ENCODE data around the gene TECTB. TPM values are rescaled to one million over a fixed set of nuclear protein-coding genes. Genes with fewer than 3 reads are reported as not detected.

The TECTB gene
- total RNA-seq, 1 experiment from 2014 or later, result 0.07 TPM

GRCh38 chr10:112289373-112290053, 6.3 kb downstream of the TECTB start:
- TF ChIP-seq ZBTB33 (IDR thresholded peaks at IDR 0.05; ENCODE audit: extremely low read depth, insufficient replicate concordance, low read length), result no peak
- no peak for TF ChIP-seq JUND (IDR thresholded peaks at IDR 0.05)
- no peak for TF ChIP-seq SIN3A (IDR thresholded peaks at IDR 0.05; ENCODE audit: low read depth)
- TF ChIP-seq EGR1 (IDR thresholded peaks at IDR 0.05; ENCODE audit: low read depth), result no peak
- TF ChIP-seq SP1 (IDR thresholded peaks at IDR 0.05; ENCODE audit: low read depth), result no peak
- TF ChIP-seq ZFX (IDR thresholded peaks at IDR 0.05), result no peak
- TF ChIP-seq ATF3 (IDR thresholded peaks at IDR 0.05), result no peak
- no peak for TF ChIP-seq POLR2AphosphoS5 (IDR thresholded peaks at IDR 0.05; ENCODE audit: low read depth, low read length)
- TF ChIP-seq ELF1 (IDR thresholded peaks at IDR 0.05; ENCODE audit: borderline replicate concordance, low read depth), result no peak
- TF ChIP-seq TCF7L2 (IDR thresholded peaks at IDR 0.05; ENCODE audit: borderline replicate concordance, extremely low read depth, insufficient read depth, insufficient read length), result no peak
- no peak for TF ChIP-seq CEBPB (IDR thresholded peaks at IDR 0.05; ENCODE audit: low read depth)
- TF ChIP-seq REST (IDR thresholded peaks at IDR 0.05; ENCODE audit: low read depth), result no peak
- TF ChIP-seq EZH2phosphoT487 (IDR thresholded peaks at IDR 0.05; ENCODE audit: borderline replicate concordance), result no peak
- no peak for TF ChIP-seq ZNF274 (IDR thresholded peaks at IDR 0.05; ENCODE audit: low read depth, low read length)
- no peak for TF ChIP-seq YY1 (IDR thresholded peaks at IDR 0.05; ENCODE audit: extremely low read depth, insufficient replicate concordance, low read depth, low read length)
- TF ChIP-seq RAD21 (IDR thresholded peaks at IDR 0.05; ENCODE audit: low read depth), result no peak
- no peak for TF ChIP-seq EZH2 (IDR thresholded peaks at IDR 0.05)
- Histone ChIP-seq H3K9ac (ENCODE audit: low read length) (no peak overlapping the region), H3K27me3 (ENCODE audit: insufficient read depth, low read length) (peaks cover 4% of the 10 kb centered on the region; the same call in 1 of the 2 replicates), H3K4me3 (replicated peaks in 1 of 2; ENCODE audit: low read depth in 1 of 2, low read length in 2 of 2) (no peak overlapping the region), H3K4me2 (ENCODE audit: low read length) (no peak overlapping the region), H3K27ac (ENCODE audit: low read depth, low read length) (no peak overlapping the region), H2AFZ (ENCODE audit: low read depth, low read length, poor library complexity, severe bottlenecking) (no peak overlapping the region), H3K79me2 (ENCODE audit: insufficient read depth, low read length) (no peaks in the 10 kb centered on the region), H3K9me3 (ENCODE audit: control insufficient read depth in 1 of 2, insufficient read depth in 1 of 2, low read depth in 1 of 2, low read length in 2 of 2) (no peaks in the 10 kb centered on the region), H3K9me2 (ENCODE audit: insufficient read depth) (no peaks in the 10 kb centered on the region), H4K20me1 (ENCODE audit: insufficient read depth) (no peaks in the 10 kb centered on the region), H3K4me1 (ENCODE audit: control insufficient read depth in 1 of 2, insufficient read depth in 2 of 2, low read length in 2 of 2) (no peaks in the 10 kb centered on the region), H3K36me3 (ENCODE audit: control insufficient read depth in 1 of 2, insufficient read depth in 2 of 2, low read length in 2 of 2) (no peaks in the 10 kb centered on the region)
- ATAC-seq (no peak), DNase-seq (ENCODE audit: low read depth, low spot score) (no peak)
- intact Hi-C loops (cut with micrococcal nuclease), result no loop called here
- RAD21 ChIA-PET (ENCODE audit: low non-redundant PET in 1 of 2, low total read pairs in 2 of 2, uncharacterized antibody in 2 of 2, unreplicated experiment in 2 of 2), result no interaction called here
- BruUV-seq (replicated peaks), result no TSS peak
- CTCF ChIA-PET, result no interaction called here
- POLR2A ChIA-PET, result interaction anchor here (0.6 kb wide), 1 partner anchor 1393 kb away, joined by 3 read pairs; no protein-coding TSS in a partner anchor

Data from HCT116 (cell line).